Rectal smooth muscle tissue (tissue), 1 donor: ENCODE data around the gene ARHGAP9.
"Not testable (repeated sequence)": the region's sequence is repeated elsewhere in the genome, so short reads cannot be mapped to it uniquely, and the experiment has no call there.

Source experiments
- H3K27ac ChIP-seq: one replicate; pipeline ENCODE4 v1.7.0; 2013; ENCODE audit warnings: low read depth, low read length, inconsistent platforms
- H3K27me3 ChIP-seq: one replicate; pipeline ENCODE4 v1.7.0; 2013; ENCODE audit warnings: low read length; ENCODE audit not compliant: control insufficient read depth, insufficient read depth
- H3K36me3 ChIP-seq: one replicate; pipeline ENCODE4 v1.7.0; 2013; ENCODE audit warnings: low read length; ENCODE audit not compliant: control insufficient read depth, insufficient read depth
- H3K4me1 ChIP-seq: one replicate; pipeline ENCODE4 v1.7.0; 2013; ENCODE audit warnings: low read length; ENCODE audit not compliant: control insufficient read depth, insufficient read depth
- H3K4me3 ChIP-seq: one replicate; pipeline ENCODE4 v1.7.0; 2013; ENCODE audit warnings: low read length
- H3K9ac ChIP-seq: one replicate; pipeline ENCODE4 v1.7.0; 2013; ENCODE audit warnings: low read length

Gene ARHGAP9

GRCh38 chr12:57497223-57498131 is 17.8 kb upstream of the ARHGAP9 start:
- Histone ChIP-seq H3K27ac (no peak overlapping the region), H3K9ac (no peak overlapping the region), H3K4me3 (no peak overlapping the region), H3K27me3 (no peaks in the 10 kb centered on the region), H3K4me1 (no peaks in the 10 kb centered on the region), H3K36me3 (peaks cover 40% of the 10 kb centered on the region)

GRCh38 chr12:57496822-57497221 is 17.2 kb upstream of the ARHGAP9 start:
- no peak overlapping the region for H3K4me3 ChIP-seq
- H3K27me3 ChIP-seq, result no peaks in the 10 kb centered on the region
- H3K27ac ChIP-seq, result no peak overlapping the region
- H3K4me1 ChIP-seq, result no peaks in the 10 kb centered on the region
- H3K36me3 ChIP-seq, result peaks cover 36% of the 10 kb centered on the region
- no peak overlapping the region for H3K9ac ChIP-seq

- H3K27me3 ChIP-seq, H3K4me1 ChIP-seq, H3K9ac ChIP-seq, H3K4me3 ChIP-seq, H3K27ac ChIP-seq: not testable (repeated sequence)
- peaks cover 25% of the 10 kb centered on the region for H3K36me3 ChIP-seq
These were observed 15.5 kb upstream of the ARHGAP9 start for GRCh38 chr12:57495051-57495701.

GRCh38 chr12:57491393-57492280 is 12.0 kb upstream of the ARHGAP9 start:
- Histone ChIP-seq H3K27ac (no peak overlapping the region), H3K9ac (no peak overlapping the region), H3K4me1 (peaks cover 4% of the 10 kb centered on the region), H3K27me3 (no peaks in the 10 kb centered on the region), H3K36me3 (peaks cover 11% of the 10 kb centered on the region), H3K4me3 (no peak overlapping the region)

- H3K9ac ChIP-seq, result no peak overlapping the region
- H3K27ac ChIP-seq, result no peak overlapping the region
- H3K4me1 ChIP-seq, result peaks cover 4% of the 10 kb centered on the region
- H3K4me3 ChIP-seq, result no peak overlapping the region
- H3K27me3 ChIP-seq, result no peaks in the 10 kb centered on the region
- peaks cover 8% of the 10 kb centered on the region for H3K36me3 ChIP-seq
These were observed 10.5 kb upstream of the ARHGAP9 start for GRCh38 chr12:57490126-57490525.

GRCh38 chr12:57489157-57489641 is 9.5 kb upstream of the ARHGAP9 start:
- peaks cover 4% of the 10 kb centered on the region for H3K4me1 ChIP-seq
- H3K36me3 ChIP-seq, result peaks cover 8% of the 10 kb centered on the region
- no peak overlapping the region for H3K9ac ChIP-seq
- H3K27me3 ChIP-seq, result no peaks in the 10 kb centered on the region
- peak overlapping the region; percentile 11 for H3K4me3 ChIP-seq
- H3K27ac ChIP-seq, result no peak overlapping the region

GRCh38 chr12:57488402-57489156 is 8.9 kb upstream of the ARHGAP9 start:
- Histone ChIP-seq H3K4me3 (peak overlapping the region; percentile 99), H3K9ac (peak overlapping the region; percentile 97), H3K27me3 (no peaks in the 10 kb centered on the region), H3K36me3 (peaks cover 8% of the 10 kb centered on the region), H3K4me1 (peaks cover 4% of the 10 kb centered on the region), H3K27ac (peak overlapping the region; percentile 78)

- H3K27ac ChIP-seq, result peak within 1 kb of the TSS; percentile 78
- peak within 1 kb of the TSS; percentile 99 for H3K4me3 ChIP-seq
- peak within 1 kb of the TSS; percentile 97 for H3K9ac ChIP-seq
- H3K4me1 ChIP-seq, result peaks cover 4% of the 10 kb centered on the region
- H3K36me3 ChIP-seq, result peaks cover 8% of the 10 kb centered on the region
- H3K27me3 ChIP-seq, result no peaks in the 10 kb centered on the region
These were observed 8.1 kb upstream of the ARHGAP9 start, which contains the start of gene MARS1 for GRCh38 chr12:57487597-57488401. Gene MARS1, plus strand, starts transcription at chr12:57488068. Its CDS starts 23 bp downstream, at chr12:57488091.

- Histone ChIP-seq H3K27ac (no peak overlapping the region), H3K27me3 (no peaks in the 10 kb centered on the region), H3K9ac (no peak overlapping the region), H3K4me3 (peak overlapping the region; percentile 99), H3K4me1 (peaks cover 4% of the 10 kb centered on the region), H3K36me3 (peaks cover 8% of the 10 kb centered on the region)
These were observed 7.5 kb upstream of the ARHGAP9 start for GRCh38 chr12:57487055-57487596.

- peaks cover 8% of the 10 kb centered on the region for H3K36me3 ChIP-seq
- no peak overlapping the region for H3K27ac ChIP-seq
- no peaks in the 10 kb centered on the region for H3K27me3 ChIP-seq
- H3K9ac ChIP-seq, result no peak overlapping the region
- peaks cover 4% of the 10 kb centered on the region for H3K4me1 ChIP-seq
- H3K4me3 ChIP-seq, result no peak overlapping the region
These were observed 6.0 kb upstream of the ARHGAP9 start for GRCh38 chr12:57485695-57486094.

GRCh38 chr12:57483466-57483865 is 3.8 kb upstream of the ARHGAP9 start:
- Histone ChIP-seq H3K27me3 (no peaks in the 10 kb centered on the region), H3K36me3 (no peaks in the 10 kb centered on the region), H3K27ac (no peak overlapping the region), H3K9ac (no peak overlapping the region), H3K4me1 (no peaks in the 10 kb centered on the region), H3K4me3 (no peak overlapping the region)
